Fibroblast of lung (primary cell): Measurements from ENCODE around the gene DLG5. TPM values are rescaled to one million over a fixed set of nuclear protein-coding genes. Genes with fewer than 3 reads are reported as not detected.

Experiments used
- DNase-seq, 2 donors: peaks; one replicate each; pipeline versions ENCODE4 v3.0.0 to v3.0.0-alpha.2; 2010; ENCODE audit warnings: low read depth in 2 of 2
- H2AFZ ChIP-seq: 2 replicates; pipeline ENCODE4 v1.5.1; 2012; ENCODE audit warnings: low read length, control low read depth, inconsistent platforms
- H3K27ac ChIP-seq: 2 replicates; pipeline ENCODE4 v1.5.1; 2011; ENCODE audit warnings: low read length, control low read depth; ENCODE audit not compliant: insufficient read depth
- H3K27me3 ChIP-seq: 2 replicates; pipeline ENCODE4 v1.5.1; 2011; ENCODE audit warnings: mild to moderate bottlenecking, low read length; ENCODE audit not compliant: control insufficient read depth, insufficient read depth
- H3K36me3 ChIP-seq: 2 replicates; pipeline ENCODE4 v1.5.1; 2011; ENCODE audit warnings: low read length; ENCODE audit not compliant: control insufficient read depth, insufficient read depth
- H3K4me1 ChIP-seq: 2 replicates; pipeline ENCODE4 v1.5.1; 2011; ENCODE audit warnings: low read length; ENCODE audit not compliant: control insufficient read depth, insufficient read depth; ENCODE audit errors: extremely low read depth
- H3K4me2 ChIP-seq: 2 replicates; pipeline ENCODE4 v1.5.1; 2011; ENCODE audit warnings: low read length, control low read depth; ENCODE audit not compliant: insufficient read depth; ENCODE audit errors: extremely low read depth
- H3K4me3 ChIP-seq, 4 experiments: fragments of 200-600 bp in 1 of 4; sonication (generic) in 1 of 4; replicated peaks in 1 of 4; 2 replicates each; pipeline ENCODE4 v1.5.1; 2011 to 2016; ENCODE audit warnings: low read length in 4 of 4, low read depth in 3 of 4, mild to moderate bottlenecking in 3 of 4, control low read depth in 2 of 4, inconsistent platforms in 1 of 4, mixed read lengths in 1 of 4; ENCODE audit not compliant: insufficient read depth in 1 of 4; ENCODE audit errors: control extremely low read depth in 1 of 4
- H3K79me2 ChIP-seq: 2 replicates; pipeline ENCODE4 v1.5.1; 2012; ENCODE audit warnings: mild to moderate bottlenecking, low read length, inconsistent platforms; ENCODE audit not compliant: control insufficient read depth, insufficient read depth
- H3K9ac ChIP-seq: 2 replicates; pipeline ENCODE4 v1.5.1; 2011; ENCODE audit warnings: mild to moderate bottlenecking, low read length, control low read depth; ENCODE audit not compliant: insufficient read depth
- H3K9me3 ChIP-seq: 2 replicates; pipeline ENCODE4 v1.5.1; 2012; ENCODE audit warnings: low read depth, low read length; ENCODE audit not compliant: control insufficient read depth, insufficient read depth
- H4K20me1 ChIP-seq: 2 replicates; pipeline ENCODE4 v1.5.1; 2011; ENCODE audit warnings: low read length; ENCODE audit not compliant: control insufficient read depth, insufficient read depth; ENCODE audit errors: extremely low read depth
- EZH2 ChIP-seq: IDR thresholded peaks from 2 replicates; pipeline ENCODE4 v1.5.1; 2012; ENCODE audit warnings: low read length, control low read depth, mild to moderate bottlenecking; ENCODE audit errors: missing control alignments
- polyA plus RNA-seq, 2 donors: library from polyadenylated mRNA; depleted of rRNA in 1 of 2; stranded (reverse) in 1 of 2; unstranded in 1 of 2; fragments of >200 nt; gene quantifications; 2 replicates each; pipeline ENCODE4 v1.2.1, GENCODE V29; 2011 to 2012; ENCODE audit warnings: missing spikeins in 1 of 2
- total RNA-seq: library from RNA; depleted of rRNA; stranded (reverse); fragments of >200 nt; gene quantifications from 2 replicates; pipeline ENCODE4 v1.2.1, GENCODE V29; 2014
- TF ChIP-seq, protein P1 (sequence below), 2 donors: IDR thresholded peaks in 1 of 2; conservative IDR thresholded peaks in 1 of 2; 1 replicate in 1 of 2; 2 replicates in 1 of 2; pipeline ENCODE4 v1.5.1; 2011 to 2012; ENCODE audit warnings: low read length in 2 of 2, control low read depth in 1 of 2, inconsistent platforms in 1 of 2, low read depth in 1 of 2, mild to moderate bottlenecking in 1 of 2

The DLG5 gene
- total and polyA plus RNA-seq, 2 donors (not counting 1 experiment from before 2014, with no cell fraction given) = 15.3 to 40.8 TPM

DNA sequence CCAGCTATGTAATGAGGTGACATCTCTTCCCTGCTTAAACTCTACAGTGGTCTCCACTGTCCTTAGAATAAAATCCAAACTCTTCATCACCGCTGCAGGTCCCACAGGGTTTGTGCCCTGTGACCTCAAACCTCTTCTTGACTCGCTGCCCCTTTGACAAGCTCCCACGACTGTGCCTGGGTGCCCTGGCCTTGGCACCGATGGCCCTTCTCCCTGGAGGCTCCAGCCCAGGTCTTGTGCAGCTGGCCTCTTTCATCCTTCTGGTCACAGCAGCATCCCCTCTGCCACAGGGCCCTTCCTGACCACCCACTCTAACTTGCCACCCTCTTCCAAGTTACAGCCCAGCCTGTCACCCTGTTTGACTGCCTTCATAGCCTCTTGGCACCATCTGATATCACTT lies 108.2 kb downstream of the DLG5 start:
- TF ChIP-seq, protein P1, sequence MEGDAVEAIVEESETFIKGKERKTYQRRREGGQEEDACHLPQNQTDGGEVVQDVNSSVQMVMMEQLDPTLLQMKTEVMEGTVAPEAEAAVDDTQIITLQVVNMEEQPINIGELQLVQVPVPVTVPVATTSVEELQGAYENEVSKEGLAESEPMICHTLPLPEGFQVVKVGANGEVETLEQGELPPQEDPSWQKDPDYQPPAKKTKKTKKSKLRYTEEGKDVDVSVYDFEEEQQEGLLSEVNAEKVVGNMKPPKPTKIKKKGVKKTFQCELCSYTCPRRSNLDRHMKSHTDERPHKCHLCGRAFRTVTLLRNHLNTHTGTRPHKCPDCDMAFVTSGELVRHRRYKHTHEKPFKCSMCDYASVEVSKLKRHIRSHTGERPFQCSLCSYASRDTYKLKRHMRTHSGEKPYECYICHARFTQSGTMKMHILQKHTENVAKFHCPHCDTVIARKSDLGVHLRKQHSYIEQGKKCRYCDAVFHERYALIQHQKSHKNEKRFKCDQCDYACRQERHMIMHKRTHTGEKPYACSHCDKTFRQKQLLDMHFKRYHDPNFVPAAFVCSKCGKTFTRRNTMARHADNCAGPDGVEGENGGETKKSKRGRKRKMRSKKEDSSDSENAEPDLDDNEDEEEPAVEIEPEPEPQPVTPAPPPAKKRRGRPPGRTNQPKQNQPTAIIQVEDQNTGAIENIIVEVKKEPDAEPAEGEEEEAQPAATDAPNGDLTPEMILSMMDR (conservative IDR thresholded peaks at IDR 0.05 in 1 of 2, IDR thresholded peaks at IDR 0.05 in 1 of 2; ENCODE audit: low read depth in 1 of 2, low read length in 2 of 2) = no peak
- no peak for TF ChIP-seq EZH2
- H3K4me3 ChIP-seq = no peak overlapping the region
- DNase-seq = no peak
- peaks cover 16% of the 10 kb centered on the region for H3K36me3 ChIP-seq
- H3K79me2 ChIP-seq = no peaks in the 10 kb centered on the region
- H2AFZ ChIP-seq = no peak overlapping the region
- H3K9me3 ChIP-seq = no peaks in the 10 kb centered on the region
- no peak overlapping the region for H3K27ac ChIP-seq
- H3K9ac ChIP-seq = no peak overlapping the region
- no peaks in the 10 kb centered on the region for H3K4me1 ChIP-seq
- H3K4me2 ChIP-seq = no peak overlapping the region
- H3K27me3 ChIP-seq = no peaks in the 10 kb centered on the region
- H4K20me1 ChIP-seq = no peaks in the 10 kb centered on the region

DNA sequence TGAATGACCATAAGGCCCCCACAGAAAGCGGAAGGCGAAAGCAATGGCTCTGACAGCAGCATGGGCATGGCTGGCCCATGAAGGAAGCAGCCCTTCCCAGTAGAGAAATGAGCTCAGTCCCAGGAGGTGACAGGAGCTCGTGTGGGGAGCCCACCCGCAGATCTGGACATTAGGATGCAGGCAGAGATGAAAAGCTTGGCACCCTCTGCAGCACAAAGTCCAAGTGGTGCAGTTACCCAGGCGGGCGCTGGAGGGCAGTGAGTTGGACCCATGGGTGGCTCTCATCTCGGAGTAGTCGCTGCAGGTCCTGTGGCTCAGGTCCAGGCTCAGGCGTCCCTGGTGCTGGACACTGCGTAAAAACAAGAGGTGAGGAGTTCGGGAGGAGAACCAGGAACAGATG lies 109.0 kb downstream of the DLG5 start:
- Histone ChIP-seq H3K36me3 (peaks cover 15% of the 10 kb centered on the region), H3K9me3 (no peaks in the 10 kb centered on the region), H2AFZ (no peak overlapping the region), H3K9ac (no peak overlapping the region), H3K27me3 (no peaks in the 10 kb centered on the region), H3K79me2 (no peaks in the 10 kb centered on the region), H3K27ac (no peak overlapping the region), H3K4me1 (no peaks in the 10 kb centered on the region), H4K20me1 (no peaks in the 10 kb centered on the region), H3K4me2 (no peak overlapping the region), H3K4me3 (no peak overlapping the region)
- DNase-seq = no peak
- no peak for TF ChIP-seq EZH2
- TF ChIP-seq, protein P1 (conservative IDR thresholded peaks at IDR 0.05 in 1 of 2, IDR thresholded peaks at IDR 0.05 in 1 of 2; ENCODE audit: low read depth in 1 of 2, low read length in 2 of 2) = no peak

DNA sequence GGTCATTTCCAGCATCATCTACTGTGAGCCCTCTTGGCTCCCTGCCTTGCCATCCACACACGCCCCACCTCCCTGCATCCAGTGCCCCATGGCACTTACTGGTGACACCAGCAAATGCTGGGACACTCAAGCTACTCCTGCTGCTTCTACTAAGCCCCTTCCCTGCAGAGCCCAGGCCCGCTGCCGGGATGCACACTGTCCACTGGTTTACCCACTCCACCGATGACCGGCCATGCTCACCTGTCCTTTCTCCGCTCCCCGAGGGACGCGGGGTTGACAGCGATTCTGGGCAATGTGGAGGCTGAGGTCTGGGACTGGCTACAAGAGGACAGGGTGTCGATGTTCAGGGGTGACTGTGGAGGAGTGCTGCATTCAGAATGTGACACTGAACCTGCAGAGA lies 110.2 kb downstream of the DLG5 start:
- no peak for DNase-seq
- H2AFZ ChIP-seq = no peak overlapping the region
- peaks cover 13% of the 10 kb centered on the region for H3K36me3 ChIP-seq
- H3K9me3 ChIP-seq = no peaks in the 10 kb centered on the region
- H3K9ac ChIP-seq = no peak overlapping the region
- no peak overlapping the region for H3K27ac ChIP-seq
- no peak overlapping the region for H3K4me2 ChIP-seq
- no peak overlapping the region for H3K4me3 ChIP-seq
- no peaks in the 10 kb centered on the region for H4K20me1 ChIP-seq
- no peaks in the 10 kb centered on the region for H3K79me2 ChIP-seq
- H3K27me3 ChIP-seq = no peaks in the 10 kb centered on the region
- no peaks in the 10 kb centered on the region for H3K4me1 ChIP-seq
- TF ChIP-seq EZH2 = no peak
- TF ChIP-seq, protein P1 (conservative IDR thresholded peaks at IDR 0.05 in 1 of 2, IDR thresholded peaks at IDR 0.05 in 1 of 2; ENCODE audit: low read depth in 1 of 2, low read length in 2 of 2) = no peak
